ENCODE measurements around the gene PIMREG.

DNA sequence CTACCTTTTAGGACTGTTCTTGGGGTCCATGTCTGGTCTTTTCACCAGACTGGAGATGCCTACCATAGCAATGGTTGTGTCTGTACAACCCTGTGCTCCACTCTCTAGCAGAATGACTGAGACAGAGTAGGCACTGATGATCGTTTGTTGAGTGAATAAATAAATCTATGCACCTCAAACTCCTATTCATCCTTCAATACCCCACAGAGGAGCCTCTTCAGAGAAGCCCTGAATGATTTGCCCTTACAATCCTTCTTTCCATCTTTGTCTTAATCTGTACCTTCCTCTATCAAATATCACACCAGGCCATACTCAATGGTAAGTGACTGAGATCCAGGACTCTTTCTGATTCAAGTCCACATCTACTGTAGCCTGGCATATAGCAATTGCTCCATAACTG lies 23.3 kb downstream of the PIMREG start:
- TF ChIP-seq POLR2AphosphoS5 (IDR thresholded peaks at IDR 0.05) (no peak), RAD21 (conservative IDR thresholded peaks at IDR 0.05) (no peak), EZH2 (IDR thresholded peaks at IDR 0.05; ENCODE audit: borderline replicate concordance, insufficient read depth, low read length, poor library complexity, severe bottlenecking) (no peak), TAF1 (IDR thresholded peaks at IDR 0.05; ENCODE audit: low read depth) (no peak)
- TF ChIP-seq, protein P1, sequence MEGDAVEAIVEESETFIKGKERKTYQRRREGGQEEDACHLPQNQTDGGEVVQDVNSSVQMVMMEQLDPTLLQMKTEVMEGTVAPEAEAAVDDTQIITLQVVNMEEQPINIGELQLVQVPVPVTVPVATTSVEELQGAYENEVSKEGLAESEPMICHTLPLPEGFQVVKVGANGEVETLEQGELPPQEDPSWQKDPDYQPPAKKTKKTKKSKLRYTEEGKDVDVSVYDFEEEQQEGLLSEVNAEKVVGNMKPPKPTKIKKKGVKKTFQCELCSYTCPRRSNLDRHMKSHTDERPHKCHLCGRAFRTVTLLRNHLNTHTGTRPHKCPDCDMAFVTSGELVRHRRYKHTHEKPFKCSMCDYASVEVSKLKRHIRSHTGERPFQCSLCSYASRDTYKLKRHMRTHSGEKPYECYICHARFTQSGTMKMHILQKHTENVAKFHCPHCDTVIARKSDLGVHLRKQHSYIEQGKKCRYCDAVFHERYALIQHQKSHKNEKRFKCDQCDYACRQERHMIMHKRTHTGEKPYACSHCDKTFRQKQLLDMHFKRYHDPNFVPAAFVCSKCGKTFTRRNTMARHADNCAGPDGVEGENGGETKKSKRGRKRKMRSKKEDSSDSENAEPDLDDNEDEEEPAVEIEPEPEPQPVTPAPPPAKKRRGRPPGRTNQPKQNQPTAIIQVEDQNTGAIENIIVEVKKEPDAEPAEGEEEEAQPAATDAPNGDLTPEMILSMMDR (IDR thresholded peaks at IDR 0.05; ENCODE audit: poor library complexity, severe bottlenecking) = no peak

All from neural cell (in vitro differentiated cells).